ENCODE results near the gene OR10X1. TPM values are rescaled to one million over a fixed set of nuclear protein-coding genes. Genes with fewer than 3 reads are reported as not detected.

OR10X1 gene, protein sequence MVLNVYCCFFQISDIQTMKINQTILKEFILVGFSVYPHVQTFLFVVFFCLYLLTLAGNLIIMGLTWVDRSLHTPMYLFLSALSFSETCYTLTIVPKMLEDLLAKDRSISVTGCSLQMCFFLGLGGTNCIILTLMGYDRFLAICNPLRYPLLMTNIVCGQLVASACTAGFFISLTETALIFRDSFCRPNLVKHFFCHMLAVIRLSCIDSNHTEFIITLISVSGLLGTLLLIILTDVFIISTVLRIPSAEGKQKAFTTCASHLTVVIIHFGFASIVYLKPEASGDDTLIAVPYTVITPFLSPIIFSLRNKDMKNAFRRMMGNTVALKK
- total RNA-seq = not detected

- no peak within 1 kb of the TSS for H3K4me3 ChIP-seq
- no peak for DNase-seq (ENCODE audit: low spot score in 2 of 2)
- H3K9me3 ChIP-seq = no peaks in the 10 kb centered on the region
- no peaks in the 10 kb centered on the region for H3K36me3 ChIP-seq
- TF ChIP-seq CTCF (IDR thresholded peaks at IDR 0.05) = no peak
- H3K4me1 ChIP-seq = no peaks in the 10 kb centered on the region
- no peaks in the 10 kb centered on the region for H3K27me3 ChIP-seq
- no peak within 1 kb of the TSS for H3K27ac ChIP-seq
- intact Hi-C loops (cut with DNase I) = no loop called here
Observed at GRCh38 chr1:158579733-158580132, at the start of gene OR10X1. Gene OR10X1, minus strand, starts transcription at chr1:158579899. Its CDS starts 0 bp downstream, at chr1:158579899.

DNA sequence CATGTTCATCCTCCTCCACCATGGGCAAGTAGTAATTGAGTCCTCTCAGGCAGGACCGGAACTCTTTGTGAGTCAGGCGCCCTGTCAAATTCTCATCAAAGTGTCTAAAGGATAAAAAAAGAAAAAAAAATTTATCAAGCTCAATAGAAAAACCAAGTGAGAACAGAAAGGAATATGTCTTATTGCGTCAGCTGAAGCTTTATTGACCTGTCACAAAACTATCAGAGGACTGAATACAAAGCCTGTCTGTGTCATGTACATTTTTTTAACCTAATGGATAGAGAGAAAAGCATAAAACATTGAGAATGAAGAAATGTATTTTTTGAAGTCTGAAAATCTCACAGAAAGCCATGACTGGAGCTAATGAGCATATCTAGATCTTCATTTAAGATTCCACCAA lies 34.1 kb upstream of the OR10X1 start:
- H3K36me3 ChIP-seq = no peaks in the 10 kb centered on the region
- no peaks in the 10 kb centered on the region for H3K27me3 ChIP-seq
- no peak overlapping the region for H3K4me3 ChIP-seq
- intact Hi-C loops (cut with DNase I) = no loop called here
- no peaks in the 10 kb centered on the region for H3K4me1 ChIP-seq
- TF ChIP-seq CTCF (IDR thresholded peaks at IDR 0.05) = no peak
- H3K9me3 ChIP-seq = no peaks in the 10 kb centered on the region
- no peak for DNase-seq (ENCODE audit: low spot score in 2 of 2)
- H3K27ac ChIP-seq = no peak overlapping the region

- no peak for DNase-seq (ENCODE audit: low spot score in 2 of 2)
- intact Hi-C loops (cut with DNase I) = no loop called here
- Histone ChIP-seq H3K27me3 (no peaks in the 10 kb centered on the region), H3K4me1 (no peaks in the 10 kb centered on the region), H3K4me3 (no peak overlapping the region), H3K36me3 (no peaks in the 10 kb centered on the region), H3K9me3 (no peaks in the 10 kb centered on the region), H3K27ac (no peak overlapping the region)
- TF ChIP-seq CTCF (IDR thresholded peaks at IDR 0.05) = no peak
Observed at GRCh38 chr1:158611916-158612315, 32.2 kb upstream of the OR10X1 start.

DNA sequence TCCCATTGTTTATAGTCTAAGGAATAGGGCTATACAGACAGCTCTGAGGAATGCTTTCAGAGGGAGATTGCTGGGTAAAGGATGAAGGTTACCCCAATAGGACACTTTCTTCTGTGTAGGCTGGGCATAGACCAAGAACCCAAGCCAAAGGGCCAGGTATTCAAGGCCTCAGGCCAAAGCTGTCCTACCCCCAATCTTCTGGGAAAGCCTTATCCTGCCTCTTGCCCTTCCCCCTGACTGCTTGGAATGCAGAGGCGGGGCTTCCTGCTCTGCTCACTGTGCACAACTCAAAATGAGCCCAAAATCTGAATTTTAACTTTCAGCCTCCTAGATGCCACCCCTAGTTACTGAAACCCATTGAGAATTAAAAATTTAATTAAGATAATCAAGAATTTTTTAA lies 27.6 kb upstream of the OR10X1 start:
- H3K4me3 ChIP-seq = no peak overlapping the region
- H3K27ac ChIP-seq = no peak overlapping the region
- intact Hi-C loops (cut with DNase I) = no loop called here
- no peaks in the 10 kb centered on the region for H3K36me3 ChIP-seq
- no peaks in the 10 kb centered on the region for H3K27me3 ChIP-seq
- H3K4me1 ChIP-seq = no peaks in the 10 kb centered on the region
- no peaks in the 10 kb centered on the region for H3K9me3 ChIP-seq
- no peak for TF ChIP-seq CTCF (IDR thresholded peaks at IDR 0.05)
- DNase-seq (ENCODE audit: low spot score in 2 of 2) = no peak

GRCh38 chr1:158604968-158605367 lies 25.3 kb upstream of the OR10X1 start, which contains the start of gene OR10Z1:
Gene OR10Z1, plus strand, starts transcription at chr1:158605268. Its CDS starts 1,171 bp downstream, at chr1:158606439.
- Histone ChIP-seq H3K36me3 (no peaks in the 10 kb centered on the region), H3K27me3 (no peaks in the 10 kb centered on the region), H3K4me1 (no peaks in the 10 kb centered on the region), H3K4me3 (no peak within 1 kb of the TSS), H3K9me3 (no peaks in the 10 kb centered on the region), H3K27ac (no peak within 1 kb of the TSS)
- no peak for DNase-seq (ENCODE audit: low spot score in 2 of 2)
- intact Hi-C loops (cut with DNase I) = no loop called here
- TF ChIP-seq CTCF (IDR thresholded peaks at IDR 0.05) = no peak

Data from ascending aorta (tissue), 2 donors.